Ishikawa (cell line): ENCODE measurements around the gene CEP95.

Source experiments
- CEBPB ChIP-seq: IDR thresholded peaks from 2 replicates; pipeline ENCODE4 v1.6.1; 2012
- CREB1 ChIP-seq: IDR thresholded peaks from 2 replicates; pipeline ENCODE4 v1.6.1; 2012; ENCODE audit warnings: low read depth
- EGR1 ChIP-seq: IDR thresholded peaks from 2 replicates; pipeline ENCODE4 v1.6.1; 2012
- EP300 ChIP-seq: IDR thresholded peaks from 2 replicates; pipeline ENCODE4 v1.6.1; 2012; ENCODE audit warnings: borderline replicate concordance
- FOXM1 ChIP-seq: IDR thresholded peaks from 2 replicates; pipeline ENCODE4 v1.6.1; 2012; ENCODE audit warnings: low read depth, borderline replicate concordance
- MAX ChIP-seq: IDR thresholded peaks from 2 replicates; pipeline ENCODE4 v1.6.1; 2012
- NFIC ChIP-seq: IDR thresholded peaks from 2 replicates; pipeline ENCODE4 v1.6.1; 2012
- RAD21 ChIP-seq: IDR thresholded peaks from 2 replicates; pipeline ENCODE4 v1.6.1; 2012; ENCODE audit warnings: low read depth
- REST ChIP-seq: IDR thresholded peaks from 2 replicates; pipeline ENCODE4 v1.6.1; 2012; ENCODE audit warnings: low read depth, mild to moderate bottlenecking
- TCF12 ChIP-seq: IDR thresholded peaks from 2 replicates; pipeline ENCODE4 v1.6.1; 2012; ENCODE audit warnings: low read depth
- TEAD4 ChIP-seq: IDR thresholded peaks from 2 replicates; pipeline ENCODE4 v1.6.1; 2012
- YY1 ChIP-seq: IDR thresholded peaks from 2 replicates; pipeline ENCODE4 v1.6.1; 2012; ENCODE audit warnings: low read depth
- ZBTB7A ChIP-seq: IDR thresholded peaks from 2 replicates; pipeline ENCODE4 v1.6.1; 2012; ENCODE audit warnings: low read depth

- TF ChIP-seq EP300 (no peak), FOXM1 (no peak), CREB1 (no peak), MAX (no peak), ZBTB7A (no peak), RAD21 (no peak), TCF12 (no peak), REST (no peak), EGR1 (no peak), YY1 (no peak), CEBPB (no peak), TEAD4 (no peak), NFIC (no peak)
These were observed 48.0 kb upstream of the CEP95 start for GRCh38 chr17:64458756-64459155.
